Measurements from ENCODE around the gene RPL34. TPM values are rescaled to one million over a fixed set of nuclear protein-coding genes. Genes with fewer than 3 reads are reported as not detected.
A peak's percentile ranks its signal among the peaks of the same experiment; 100 is the strongest.
"Not testable (repeated sequence)": the region's sequence is repeated elsewhere in the genome, so short reads cannot be mapped to it uniquely, and the experiment has no call there.

Gene RPL34
- total RNA-seq: 1,411 and 1,425 TPM in 2 replicates

- peaks cover 40% of the 10 kb centered on the region for H3K4me1 Mint-ChIP-seq
Measured at GRCh38 chr4:108620101-108620932, at the start of gene RPL34. RPL34 (plus strand) TSS chr4:108620576; CDS start chr4:108621960, 1,384 bp downstream.

GRCh38 chr4:108570993-108571569, 49.3 kb upstream of the RPL34 start:
- intact Hi-C loops (cut with micrococcal nuclease): loop anchor here (5.0 kb wide), 1 partner anchor 139 kb away; no protein-coding TSS in a partner anchor
- Mint-ChIP-seq H3K4me1 (peaks cover 14% of the 10 kb centered on the region), H3K4me3 (no peak overlapping the region), H3K27ac (peak overlapping the region; percentile 13), H3K9me3 (no peaks in the 10 kb centered on the region), H3K27me3 (peaks cover 1% of the 10 kb centered on the region), H3K36me3 (ENCODE audit: low read depth) (no peaks in the 10 kb centered on the region)
- DNase-seq: no peak

More at GRCh38 chr4:108620101-108620932, at the start of gene RPL34:
- Mint-ChIP-seq H3K27ac (peak within 1 kb of the TSS; percentile 96), H3K9me3 (peaks cover 8% of the 10 kb centered on the region), H3K36me3 (ENCODE audit: low read depth) (peaks cover 72% of the 10 kb centered on the region), H3K27me3 (no peaks in the 10 kb centered on the region), H3K4me3 (peak within 1 kb of the TSS; percentile 93)
- intact Hi-C loops (cut with micrococcal nuclease): loop anchor here (1.0 to 10.0 kb wide), 7 partner anchors 30 to 1194 kb away; partner anchors contain the start of genes GAR1, HADH, OSTC and PAPSS1
- peak; percentile 99 for DNase-seq

- Mint-ChIP-seq H3K27me3 (peaks cover 1% of the 10 kb centered on the region), H3K9me3 (no peaks in the 10 kb centered on the region), H3K36me3 (ENCODE audit: low read depth) (no peaks in the 10 kb centered on the region), H3K4me1 (peaks cover 13% of the 10 kb centered on the region), H3K4me3 (no peak overlapping the region), H3K27ac (no peak overlapping the region)
- DNase-seq: no peak
- intact Hi-C loops (cut with micrococcal nuclease): loop anchor here (5.0 kb wide), 1 partner anchor 142 kb away; no protein-coding TSS in a partner anchor
Measured at GRCh38 chr4:108574402-108574801, 46.0 kb upstream of the RPL34 start.

- no peak overlapping the region for H3K4me3 Mint-ChIP-seq
- H3K36me3 Mint-ChIP-seq (ENCODE audit: low read depth): no peaks in the 10 kb centered on the region
- H3K27me3 Mint-ChIP-seq: no peaks in the 10 kb centered on the region
- no peak overlapping the region for H3K27ac Mint-ChIP-seq
- DNase-seq: no peak
- intact Hi-C loops (cut with micrococcal nuclease): no loop called here
- H3K4me1 Mint-ChIP-seq: no peaks in the 10 kb centered on the region
- H3K9me3 Mint-ChIP-seq: no peaks in the 10 kb centered on the region
Measured at GRCh38 chr4:108581083-108581482, 39.3 kb upstream of the RPL34 start.

GRCh38 chr4:108586778-108587177, 33.6 kb upstream of the RPL34 start:
- Mint-ChIP-seq H3K27ac (no peak overlapping the region), H3K9me3 (no peaks in the 10 kb centered on the region), H3K4me3 (no peak overlapping the region), H3K4me1 (no peaks in the 10 kb centered on the region), H3K36me3 (ENCODE audit: low read depth) (no peaks in the 10 kb centered on the region), H3K27me3 (no peaks in the 10 kb centered on the region)
- intact Hi-C loops (cut with micrococcal nuclease): no loop called here
- DNase-seq: no peak

- no peaks in the 10 kb centered on the region for H3K4me1 Mint-ChIP-seq
- peaks cover 7% of the 10 kb centered on the region for H3K36me3 Mint-ChIP-seq (ENCODE audit: low read depth)
- H3K27ac Mint-ChIP-seq: no peak overlapping the region
- intact Hi-C loops (cut with micrococcal nuclease): no loop called here
- no peaks in the 10 kb centered on the region for H3K9me3 Mint-ChIP-seq
- H3K4me3 Mint-ChIP-seq: no peak overlapping the region
- H3K27me3 Mint-ChIP-seq: no peaks in the 10 kb centered on the region
- DNase-seq: no peak
Measured at GRCh38 chr4:108588878-108589277, 31.5 kb upstream of the RPL34 start.

DNA sequence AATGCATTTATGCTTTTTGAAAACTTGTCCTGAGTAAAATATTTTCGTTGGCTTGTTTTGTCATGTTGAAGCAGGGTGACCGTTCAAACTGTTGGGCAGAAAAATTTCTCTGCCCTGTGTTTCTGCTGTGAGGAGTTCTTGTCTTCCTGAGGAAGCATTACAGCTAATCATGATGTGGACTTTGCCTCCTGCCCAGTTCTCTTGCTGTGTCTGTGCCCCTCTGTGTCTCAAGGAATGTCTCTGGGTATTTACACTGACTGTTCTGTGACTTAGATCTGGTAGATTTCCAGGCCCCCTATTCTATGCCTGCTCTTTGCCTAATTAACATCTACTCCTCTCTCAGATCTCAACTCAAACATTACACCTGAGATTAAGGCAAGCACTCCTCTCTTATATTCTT, 30.4 kb upstream of the RPL34 start:
- no peak for DNase-seq
- Mint-ChIP-seq H3K27ac (no peak overlapping the region), H3K4me3 (no peak overlapping the region), H3K4me1 (no peaks in the 10 kb centered on the region), H3K27me3 (no peaks in the 10 kb centered on the region), H3K36me3 (ENCODE audit: low read depth) (peaks cover 12% of the 10 kb centered on the region), H3K9me3 (no peaks in the 10 kb centered on the region)
- intact Hi-C loops (cut with micrococcal nuclease): no loop called here

DNA sequence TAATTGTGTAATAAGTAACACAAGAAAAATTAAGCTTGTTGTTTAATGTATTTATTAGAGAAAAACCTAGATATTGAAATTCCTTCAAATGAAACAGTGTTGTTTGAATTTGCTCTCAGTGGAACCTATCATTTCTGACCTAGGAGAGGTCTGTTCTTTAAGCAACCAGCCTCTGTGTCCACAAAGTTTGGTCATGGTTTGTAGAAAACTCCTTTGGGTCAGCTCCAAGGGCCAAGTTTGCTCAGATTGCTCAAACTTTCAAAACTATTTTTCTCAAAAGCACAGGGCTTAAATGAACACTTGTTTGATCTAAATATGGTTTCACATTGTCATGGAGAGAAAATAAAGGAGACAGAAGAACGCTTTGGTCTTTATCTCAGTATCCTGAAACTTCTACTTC, 29.6 kb upstream of the RPL34 start:
- no peak overlapping the region for H3K27ac Mint-ChIP-seq
- H3K9me3 Mint-ChIP-seq: no peaks in the 10 kb centered on the region
- intact Hi-C loops (cut with micrococcal nuclease): no loop called here

GRCh38 chr4:108592674-108592986, 27.7 kb upstream of the RPL34 start:
- intact Hi-C loops (cut with micrococcal nuclease): no loop called here
- DNase-seq: no peak
- Mint-ChIP-seq H3K4me3 (no peak overlapping the region), H3K36me3 (ENCODE audit: low read depth) (peaks cover 16% of the 10 kb centered on the region), H3K27ac (no peak overlapping the region), H3K4me1 (no peaks in the 10 kb centered on the region), H3K27me3 (no peaks in the 10 kb centered on the region), H3K9me3 (no peaks in the 10 kb centered on the region)

More for the DNA sequence above, 29.6 kb upstream of the RPL34 start:
- no peak for DNase-seq
- H3K27me3 Mint-ChIP-seq: no peaks in the 10 kb centered on the region
- H3K36me3 Mint-ChIP-seq (ENCODE audit: low read depth): peaks cover 12% of the 10 kb centered on the region
- H3K4me3 Mint-ChIP-seq: no peak overlapping the region
- H3K4me1 Mint-ChIP-seq: no peaks in the 10 kb centered on the region

- DNase-seq; intact Hi-C loops (cut with micrococcal nuclease); H3K4me3 Mint-ChIP-seq; H3K27me3 Mint-ChIP-seq; H3K9me3 Mint-ChIP-seq; H3K27ac Mint-ChIP-seq; H3K4me1 Mint-ChIP-seq: not testable (repeated sequence)
- peaks cover 16% of the 10 kb centered on the region for H3K36me3 Mint-ChIP-seq (ENCODE audit: low read depth)
Measured at GRCh38 chr4:108594296-108594695, 26.1 kb upstream of the RPL34 start.

- intact Hi-C loops (cut with micrococcal nuclease): no loop called here
Measured at GRCh38 chr4:108596344-108596743, 24.0 kb upstream of the RPL34 start.

DNA sequence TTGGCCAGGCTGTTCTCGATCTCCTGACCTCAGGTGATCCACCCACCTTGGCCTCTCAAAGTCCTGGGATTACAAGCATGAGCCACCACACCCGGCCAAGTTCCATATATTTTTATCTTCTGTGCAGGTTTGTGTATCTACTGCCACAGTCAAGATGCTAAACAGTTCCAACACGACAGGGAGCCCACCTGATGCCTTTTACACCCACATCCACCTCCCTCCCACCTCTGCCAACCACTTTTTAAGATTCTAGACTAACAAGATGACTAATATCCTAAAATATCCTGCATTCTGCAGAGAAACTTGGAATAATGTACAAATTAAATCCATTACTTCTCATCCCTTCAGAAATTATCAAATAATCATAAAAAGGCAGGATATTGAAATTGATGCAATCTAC, 19.3 kb upstream of the RPL34 start:
- H3K9me3 Mint-ChIP-seq: no peaks in the 10 kb centered on the region
- DNase-seq: no peak
- H3K27ac Mint-ChIP-seq: no peak overlapping the region

More at GRCh38 chr4:108596344-108596743, 24.0 kb upstream of the RPL34 start:
- Mint-ChIP-seq H3K9me3 (no peaks in the 10 kb centered on the region), H3K36me3 (ENCODE audit: low read depth) (peaks cover 16% of the 10 kb centered on the region), H3K27me3 (no peaks in the 10 kb centered on the region), H3K27ac (no peak overlapping the region), H3K4me1 (peaks cover 5% of the 10 kb centered on the region), H3K4me3 (no peak overlapping the region)
- no peak for DNase-seq

GRCh38 chr4:108601532-108601931, 18.8 kb upstream of the RPL34 start:
- Mint-ChIP-seq H3K4me3 (no peak overlapping the region), H3K27ac (no peak overlapping the region), H3K36me3 (ENCODE audit: low read depth) (peaks cover 4% of the 10 kb centered on the region), H3K9me3 (no peaks in the 10 kb centered on the region), H3K4me1 (peaks cover 9% of the 10 kb centered on the region), H3K27me3 (no peaks in the 10 kb centered on the region)
- DNase-seq: no peak
- intact Hi-C loops (cut with micrococcal nuclease): no loop called here

More for the DNA sequence above, 19.3 kb upstream of the RPL34 start:
- peaks cover 5% of the 10 kb centered on the region for H3K36me3 Mint-ChIP-seq (ENCODE audit: low read depth)
- H3K4me1 Mint-ChIP-seq: peaks cover 9% of the 10 kb centered on the region
- no peaks in the 10 kb centered on the region for H3K27me3 Mint-ChIP-seq
- no peak overlapping the region for H3K4me3 Mint-ChIP-seq
- intact Hi-C loops (cut with micrococcal nuclease): no loop called here

- peaks cover 7% of the 10 kb centered on the region for H3K36me3 Mint-ChIP-seq (ENCODE audit: low read depth)
- no peak for DNase-seq
- H3K27me3 Mint-ChIP-seq: no peaks in the 10 kb centered on the region
- H3K4me1 Mint-ChIP-seq: peaks cover 9% of the 10 kb centered on the region
- H3K27ac Mint-ChIP-seq: no peak overlapping the region
- H3K4me3 Mint-ChIP-seq: no peak overlapping the region
- intact Hi-C loops (cut with micrococcal nuclease): no loop called here
- H3K9me3 Mint-ChIP-seq: peaks cover 5% of the 10 kb centered on the region
Measured at GRCh38 chr4:108602163-108602562, 18.2 kb upstream of the RPL34 start.
